Activated CD8-positive, alpha-beta memory T cell treated with anti-CD3 and anti-CD28 coated beads, Interleukin-2, amount 50 U/mL, for 24 hours (primary cell): ENCODE data around the gene SLC9A9.

Experiments
- DNase-seq: peaks from one replicate; pipeline ENCODE4 v3.0.0-alpha.2; 2020; ENCODE audit errors: extremely low read depth

Gene SLC9A9

GRCh38 chr3:143597774-143598652, 250.3 kb downstream of the SLC9A9 start:
- DNase-seq: no peak

DNA sequence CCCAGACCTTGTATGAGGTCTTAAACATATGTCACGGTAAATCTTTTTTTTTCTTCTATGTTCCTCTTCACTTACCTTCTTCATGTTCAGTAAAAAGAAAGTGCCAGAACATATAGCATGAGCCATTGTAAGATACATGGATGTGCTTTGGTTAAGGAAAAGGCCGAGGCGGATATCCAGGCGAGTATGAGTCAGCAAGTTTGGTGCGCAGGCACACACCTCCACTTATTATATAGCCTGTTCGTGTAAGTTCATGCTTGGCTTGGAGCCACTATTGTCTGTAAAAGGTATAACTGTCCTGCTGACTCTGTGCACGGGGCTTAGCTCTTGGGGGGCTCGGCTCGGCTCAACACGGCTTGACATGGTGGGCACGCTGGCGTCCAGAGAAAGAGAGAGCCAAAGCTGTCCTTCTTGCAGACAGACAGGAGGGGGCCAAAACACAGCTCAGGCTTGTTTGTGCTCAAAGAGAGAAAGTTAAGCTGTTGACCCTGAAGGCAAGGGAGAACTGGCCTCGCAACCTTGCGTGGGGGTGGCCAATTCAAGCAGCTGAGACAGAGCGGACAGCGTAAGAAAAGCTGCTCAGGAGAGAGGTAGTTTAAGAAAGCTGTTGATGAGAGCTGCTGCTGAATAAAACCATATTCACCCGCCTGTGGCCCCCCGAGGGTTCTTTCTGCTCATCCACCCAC, 251.2 kb downstream of the SLC9A9 start:
- no peak for DNase-seq

- DNase-seq: no peak
Observed at GRCh38 chr3:143595456-143596077, 252.7 kb downstream of the SLC9A9 start.

- DNase-seq: no peak
Observed at GRCh38 chr3:143594206-143594605, 254.1 kb downstream of the SLC9A9 start.

- no peak for DNase-seq
Observed at GRCh38 chr3:143590660-143591059, 257.6 kb downstream of the SLC9A9 start.

- no peak for DNase-seq
Observed at GRCh38 chr3:143586576-143586975, 261.7 kb downstream of the SLC9A9 start.

- DNase-seq: no peak
Observed at GRCh38 chr3:143585720-143586456, 262.4 kb downstream of the SLC9A9 start.

DNA sequence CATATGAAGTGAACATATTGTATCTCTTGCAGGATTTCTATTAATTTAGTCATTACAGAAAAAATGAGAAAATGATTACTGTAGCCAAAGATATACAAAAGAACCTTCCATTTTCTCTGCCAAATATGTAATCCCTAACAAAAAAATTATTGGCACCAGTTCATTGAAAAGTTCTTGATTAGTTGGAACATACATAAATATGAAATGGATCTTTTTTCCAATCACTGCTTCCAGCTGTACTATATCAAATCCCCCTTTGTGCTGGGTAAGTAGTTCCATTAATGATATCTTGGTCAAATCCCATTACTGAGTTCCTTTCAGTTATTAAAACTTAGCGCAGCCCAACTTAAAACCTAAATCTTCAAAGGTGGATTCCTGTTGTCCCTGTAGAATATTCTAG, 263.8 kb downstream of the SLC9A9 start:
- DNase-seq: no peak

- DNase-seq: no peak
Observed at GRCh38 chr3:143581972-143582722, 266.1 kb downstream of the SLC9A9 start.

GRCh38 chr3:143578810-143579435, 269.3 kb downstream of the SLC9A9 start:
- no peak for DNase-seq

GRCh38 chr3:143576568-143577270, 271.5 kb downstream of the SLC9A9 start:
- DNase-seq: no peak

DNA sequence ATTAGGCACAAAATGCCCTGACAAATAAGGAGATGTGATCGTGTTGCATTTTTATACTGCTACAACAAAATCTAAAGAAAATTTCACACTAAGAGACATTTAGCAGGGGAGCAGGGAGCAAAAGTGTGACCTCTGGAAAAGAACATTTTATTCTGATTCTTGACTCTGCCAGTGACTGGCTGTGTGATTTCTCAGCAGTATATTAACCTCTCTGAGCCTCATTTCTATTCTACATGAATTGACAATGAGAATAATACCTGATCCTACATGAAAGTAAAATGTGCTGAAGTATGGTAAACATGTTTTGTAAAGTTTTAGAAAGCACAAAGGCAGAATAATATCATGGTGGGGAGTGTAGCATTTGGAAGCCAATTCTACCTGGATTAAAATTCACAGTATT, 273.3 kb downstream of the SLC9A9 start:
- DNase-seq: no peak

DNA sequence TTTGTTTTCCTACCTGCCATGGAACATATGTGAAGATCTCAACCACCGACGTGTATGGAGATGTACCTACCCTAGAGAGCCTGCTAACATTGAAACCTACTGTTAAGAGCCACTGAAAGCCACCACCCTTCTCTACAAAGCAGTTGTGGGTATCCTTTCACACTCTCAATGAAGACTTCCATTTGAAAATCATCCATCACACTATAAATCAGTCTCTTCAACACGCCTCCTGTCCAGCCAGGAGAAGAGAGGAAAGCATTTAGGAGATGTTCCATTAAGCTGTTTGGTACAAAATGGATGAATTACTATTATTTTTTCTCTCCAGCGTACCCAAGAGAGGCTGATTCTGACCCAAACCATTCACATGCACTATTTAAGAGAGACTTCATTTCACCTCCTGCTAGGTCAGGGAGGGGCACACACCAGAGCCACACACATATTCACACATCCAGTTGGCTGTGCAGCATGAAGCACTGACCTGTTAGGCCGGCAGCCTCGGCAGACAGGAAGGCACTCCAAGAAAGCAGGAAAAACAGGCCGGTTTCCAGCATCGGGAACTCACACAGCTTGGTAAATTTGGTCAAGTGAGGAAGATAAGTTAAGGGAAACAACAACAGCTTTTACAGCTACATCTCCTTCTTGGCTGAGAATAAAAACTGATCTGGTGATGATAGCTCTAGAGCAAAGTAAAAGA, 274.5 kb downstream of the SLC9A9 start:
- DNase-seq: no peak

GRCh38 chr3:143571548-143571947, 276.7 kb downstream of the SLC9A9 start:
- no peak for DNase-seq

DNA sequence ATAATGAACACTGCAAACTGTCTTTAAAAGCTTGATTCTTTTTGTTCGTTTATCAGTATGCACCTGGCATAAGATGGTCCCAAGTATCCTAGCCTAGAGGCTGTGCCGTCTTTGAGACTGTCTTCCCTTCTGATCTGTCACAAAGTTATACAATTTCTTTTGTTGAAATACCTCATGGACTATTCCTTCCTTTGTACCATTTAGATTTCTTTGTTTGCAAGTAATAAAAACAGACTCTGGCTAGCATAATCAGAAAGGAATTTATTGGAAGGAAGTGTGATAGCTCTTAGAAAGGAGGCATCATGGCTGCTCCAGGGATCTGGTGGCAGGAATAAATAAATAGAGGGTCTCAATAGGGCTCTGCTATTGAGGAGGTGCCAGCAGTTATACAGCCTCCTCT, 280.4 kb downstream of the SLC9A9 start:
- DNase-seq: no peak

GRCh38 chr3:143565951-143566350, 282.3 kb downstream of the SLC9A9 start:
- no peak for DNase-seq

- no peak for DNase-seq
Observed at GRCh38 chr3:143563786-143564185, 284.5 kb downstream of the SLC9A9 start.

- DNase-seq: no peak
Observed at GRCh38 chr3:143562789-143563188, 285.5 kb downstream of the SLC9A9 start.

- no peak for DNase-seq
Observed at GRCh38 chr3:143559296-143559695, 289.0 kb downstream of the SLC9A9 start.

GRCh38 chr3:143552851-143553250, 295.4 kb downstream of the SLC9A9 start:
- no peak for DNase-seq
